ENCODE measurements around the gene UTS2B. TPM values are rescaled to one million over a fixed set of nuclear protein-coding genes. Genes with fewer than 3 reads are reported as not detected.
A peak's percentile ranks its signal among the peaks of the same experiment; 100 is the strongest.
"Not testable (repeated sequence)": the region's sequence is repeated elsewhere in the genome, so short reads cannot be mapped to it uniquely, and the experiment has no call there.

Gene UTS2B
- total RNA-seq, 2 experiments from 2014 or later = not detected

DNA sequence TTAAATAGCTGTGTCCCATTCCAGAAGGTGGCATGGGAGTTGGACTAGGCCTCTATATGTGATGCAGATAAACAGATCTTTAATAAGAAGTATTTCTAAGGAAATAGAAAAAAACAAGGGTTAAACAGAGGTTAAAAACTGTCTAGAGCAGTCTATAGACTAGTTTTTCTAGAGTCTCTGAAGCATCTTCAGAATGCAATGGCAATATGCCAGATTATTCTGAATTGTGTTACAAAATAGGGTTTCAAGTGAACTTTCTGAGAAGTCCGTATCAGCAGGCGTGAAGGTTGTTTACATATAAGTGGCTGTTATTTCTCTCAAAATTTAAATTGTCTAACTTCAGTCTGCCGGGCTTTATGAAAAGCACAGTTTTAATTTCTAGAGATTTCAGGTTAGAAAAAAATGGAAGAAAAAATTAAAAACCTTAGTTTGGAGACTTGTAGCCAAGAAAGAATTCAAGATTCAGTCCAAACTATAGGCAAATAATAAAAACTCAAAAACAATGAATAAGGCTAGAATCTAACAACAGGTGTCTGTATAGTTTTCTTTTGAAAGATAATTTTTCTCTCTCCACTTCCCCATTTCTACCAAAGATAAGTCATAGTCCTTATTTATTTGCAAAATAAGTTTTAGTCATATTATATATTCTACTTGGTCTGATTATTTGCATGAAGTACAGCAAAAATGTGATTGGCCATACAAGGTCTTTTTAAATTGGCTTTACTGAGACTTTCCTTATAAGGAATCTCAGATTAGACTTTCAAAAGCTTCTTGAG lies 76.0 kb downstream of the UTS2B start:
- no peaks in the 10 kb centered on the region for H3K27me3 ChIP-seq (ENCODE audit: control insufficient read depth in 1 of 2, insufficient read depth in 2 of 2, low read length in 2 of 2)
- TF ChIP-seq CTCF (IDR thresholded peaks at IDR 0.05) = no peak
- no peak overlapping the region for H3K4me3 Mint-ChIP-seq
- no peak overlapping the region for H3K27ac Mint-ChIP-seq
- H3K4me1 Mint-ChIP-seq (ENCODE audit: low read depth) = no peaks in the 10 kb centered on the region
- H3K36me3 ChIP-seq (ENCODE audit: insufficient read depth, low read length) = no peaks in the 10 kb centered on the region
- H3K27me3 Mint-ChIP-seq = no peaks in the 10 kb centered on the region
- CTCF ChIA-PET = interaction anchor here (1.0 kb wide), 1 partner anchor 37 kb away, joined by 3 read pairs; no protein-coding TSS in a partner anchor
- DNase-seq = no peak
- ATAC-seq (ENCODE audit: poor library complexity) = no peak
- no peaks in the 10 kb centered on the region for H3K36me3 Mint-ChIP-seq (ENCODE audit: low read depth)
- no peak overlapping the region for H3K27ac ChIP-seq (ENCODE audit: low read depth in 1 of 2, low read length in 2 of 2)
- H3K9me3 Mint-ChIP-seq = no peaks in the 10 kb centered on the region
- intact Hi-C loops (cut with DNase I, micrococcal nuclease) = no loop called here
- H3K4me1 ChIP-seq (ENCODE audit: insufficient read depth, low read length) = no peaks in the 10 kb centered on the region
- H3K9me3 ChIP-seq (ENCODE audit: control insufficient read depth in 1 of 2, insufficient read depth in 1 of 2, low read length in 2 of 2) = no peaks in the 10 kb centered on the region
- H3K4me3 ChIP-seq (ENCODE audit: low read length) = no peak overlapping the region
- POLR2A ChIA-PET = no interaction called here

DNA sequence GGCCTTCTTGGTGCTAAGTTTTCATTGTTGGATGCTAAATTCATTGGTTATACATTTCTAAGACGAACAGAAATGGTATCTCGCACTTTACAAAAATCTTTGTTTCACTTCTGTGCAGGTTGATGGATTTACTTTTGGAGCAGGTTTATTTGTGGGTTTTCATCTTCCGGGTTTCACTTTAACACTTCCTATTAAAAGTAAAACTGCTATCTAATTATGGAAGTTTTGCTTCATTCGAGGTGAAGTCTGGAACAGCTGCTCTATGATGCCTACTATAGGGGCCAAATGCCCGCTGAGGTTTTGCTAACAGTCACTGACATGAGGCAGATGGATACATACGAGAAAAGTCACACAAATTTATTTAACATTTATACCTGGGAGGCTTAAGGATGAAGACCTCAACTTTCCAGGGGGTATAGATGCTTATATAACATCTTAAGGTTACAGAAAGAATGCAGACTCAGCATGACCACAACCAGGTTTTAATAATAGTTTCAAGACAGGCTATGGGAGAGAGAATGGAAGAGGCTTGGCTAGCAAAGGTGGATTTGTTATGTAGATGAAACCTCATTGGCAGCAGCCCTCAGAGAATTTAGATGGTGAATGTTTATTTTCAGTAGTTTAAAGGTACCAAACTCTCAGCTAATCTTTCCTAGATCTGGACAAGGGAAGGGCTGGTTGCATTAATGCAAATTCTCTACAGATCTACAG lies 77.1 kb downstream of the UTS2B start:
- Histone ChIP-seq H3K4me1 (ENCODE audit: insufficient read depth, low read length) (no peaks in the 10 kb centered on the region), H3K27me3 (ENCODE audit: control insufficient read depth in 1 of 2, insufficient read depth in 2 of 2, low read length in 2 of 2) (no peaks in the 10 kb centered on the region), H3K36me3 (ENCODE audit: insufficient read depth, low read length) (no peaks in the 10 kb centered on the region), H3K9me3 (ENCODE audit: control insufficient read depth in 1 of 2, insufficient read depth in 1 of 2, low read length in 2 of 2) (no peaks in the 10 kb centered on the region), H3K4me3 (ENCODE audit: low read length) (no peak overlapping the region), H3K27ac (ENCODE audit: low read depth in 1 of 2, low read length in 2 of 2) (no peak overlapping the region)
- H3K27ac Mint-ChIP-seq = no peak overlapping the region
- ATAC-seq (ENCODE audit: poor library complexity) (no peak), DNase-seq (peak in 1 of 14 experiments; percentile 8)
- H3K4me1 Mint-ChIP-seq (ENCODE audit: low read depth) = no peaks in the 10 kb centered on the region
- no peaks in the 10 kb centered on the region for H3K27me3 Mint-ChIP-seq
- H3K4me3 Mint-ChIP-seq = no peak overlapping the region
- no peaks in the 10 kb centered on the region for H3K9me3 Mint-ChIP-seq
- no peaks in the 10 kb centered on the region for H3K36me3 Mint-ChIP-seq (ENCODE audit: low read depth)
- no peak for TF ChIP-seq CTCF (IDR thresholded peaks at IDR 0.05)
- intact Hi-C loops (cut with DNase I, micrococcal nuclease) = no loop called here
- CTCF ChIA-PET = interaction anchor here (1.0 kb wide), 1 partner anchor 38 kb away, joined by 3 read pairs; no protein-coding TSS in a partner anchor
- POLR2A ChIA-PET = no interaction called here

DNA sequence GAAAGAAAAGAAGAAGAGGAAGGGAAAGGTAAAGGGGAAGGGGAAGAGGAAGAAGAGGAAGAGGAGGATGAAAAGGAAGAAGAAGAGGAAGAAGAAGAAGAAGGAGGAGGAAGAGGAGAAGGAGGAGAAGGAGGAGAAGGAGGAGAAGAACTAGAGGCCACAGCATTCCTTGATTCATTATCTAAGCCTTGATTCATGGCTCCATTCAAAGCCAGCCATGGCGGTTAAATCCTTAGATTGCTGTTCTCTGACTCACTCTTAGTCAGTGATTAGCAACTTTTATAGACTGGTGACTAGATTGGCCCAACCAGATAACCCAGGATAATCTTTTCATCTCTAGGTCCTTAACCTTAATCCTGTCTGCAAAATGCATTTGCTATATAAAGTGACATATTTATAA lies 83.7 kb downstream of the UTS2B start:
- H3K27ac Mint-ChIP-seq = no peak overlapping the region
- ChIA-PET CTCF (interaction anchor here (0.7 kb wide), 1 partner anchor 31 kb away, joined by 3 read pairs; no protein-coding TSS in a partner anchor), POLR2A (no interaction called here)
- H3K27me3 Mint-ChIP-seq = no peaks in the 10 kb centered on the region
- Histone ChIP-seq H3K4me1 (ENCODE audit: insufficient read depth, low read length) (no peaks in the 10 kb centered on the region), H3K4me3 (ENCODE audit: low read length) (no peak overlapping the region), H3K9me3 (ENCODE audit: control insufficient read depth in 1 of 2, insufficient read depth in 1 of 2, low read length in 2 of 2) (no peaks in the 10 kb centered on the region), H3K36me3 (ENCODE audit: insufficient read depth, low read length) (no peaks in the 10 kb centered on the region), H3K27ac (ENCODE audit: low read depth in 1 of 2, low read length in 2 of 2) (no peak overlapping the region), H3K27me3 (ENCODE audit: control insufficient read depth in 1 of 2, insufficient read depth in 2 of 2, low read length in 2 of 2) (no peaks in the 10 kb centered on the region)
- peaks cover 11% of the 10 kb centered on the region for H3K4me1 Mint-ChIP-seq (ENCODE audit: low read depth)
- no peaks in the 10 kb centered on the region for H3K9me3 Mint-ChIP-seq
- H3K36me3 Mint-ChIP-seq (ENCODE audit: low read depth) = no peaks in the 10 kb centered on the region
- TF ChIP-seq CTCF (IDR thresholded peaks at IDR 0.05) = no peak
- ATAC-seq (ENCODE audit: poor library complexity) = no peak
- peak in 1 of 14 experiments; percentile 17 for DNase-seq
- intact Hi-C loops (cut with DNase I, micrococcal nuclease) = loop anchor here in 1 of 2 experiments (10.0 kb wide), 2 partner anchors 138 to 1198 kb away; no protein-coding TSS in a partner anchor
- H3K4me3 Mint-ChIP-seq = no peak overlapping the region

DNA sequence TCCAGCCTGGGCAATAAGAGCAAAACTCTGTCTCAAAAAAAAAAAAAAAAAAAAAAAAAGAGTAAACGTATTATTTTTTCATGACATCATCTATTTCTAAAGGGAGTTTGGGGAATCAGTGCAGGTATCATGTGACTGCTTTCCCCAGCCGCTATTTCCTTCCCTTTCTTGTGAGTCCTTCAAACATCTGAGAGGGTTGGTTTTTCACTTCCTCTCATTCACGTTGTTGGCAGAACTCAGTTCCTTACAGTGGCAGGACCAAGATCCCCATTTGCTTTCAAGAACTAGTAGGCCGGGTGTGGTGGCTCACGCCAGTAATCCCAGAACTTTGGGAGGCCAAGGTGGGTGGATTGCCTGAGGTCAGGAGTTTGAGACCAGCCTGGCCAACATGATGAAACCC lies 84.3 kb downstream of the UTS2B start:
- ATAC-seq (ENCODE audit: poor library complexity) = peak; percentile 71
- H3K27me3 Mint-ChIP-seq; H3K4me3 ChIP-seq (ENCODE audit: low read length); H3K9me3 ChIP-seq (ENCODE audit: control insufficient read depth in 1 of 2, insufficient read depth in 1 of 2, low read length in 2 of 2); H3K27ac ChIP-seq (ENCODE audit: low read depth in 1 of 2, low read length in 2 of 2); H3K4me1 ChIP-seq (ENCODE audit: insufficient read depth, low read length); H3K9me3 Mint-ChIP-seq; H3K27me3 ChIP-seq (ENCODE audit: control insufficient read depth in 1 of 2, insufficient read depth in 2 of 2, low read length in 2 of 2); H3K36me3 Mint-ChIP-seq (ENCODE audit: low read depth); POLR2A ChIA-PET; H3K4me3 Mint-ChIP-seq; H3K27ac Mint-ChIP-seq; H3K36me3 ChIP-seq (ENCODE audit: insufficient read depth, low read length): not testable (repeated sequence)
- peaks cover 11% of the 10 kb centered on the region for H3K4me1 Mint-ChIP-seq (ENCODE audit: low read depth)
- peak in 4 of 14 experiments; percentile 27 to 74 (median 64) for DNase-seq
- intact Hi-C loops (cut with DNase I, micrococcal nuclease) = loop anchor here in 1 of 2 experiments (10.0 kb wide), 2 partner anchors 139 to 1199 kb away; no protein-coding TSS in a partner anchor
- CTCF ChIA-PET = interaction anchor here (0.7 kb wide), 1 partner anchor 32 kb away, joined by 3 read pairs; no protein-coding TSS in a partner anchor

Data from CD4-positive, alpha-beta T cell (primary cell).